HepG2 (cell line): ENCODE data around the gene CEP78.

Experiments used
- KMT2A ChIP-seq: sonication (generic); formaldehyde crosslinking; IDR thresholded peaks from 2 replicates; pipeline ENCODE4 v1.4.0; 2020; ENCODE audit warnings: missing genetic modification reagents
- MATR3 ChIP-seq: sonication (generic); formaldehyde crosslinking; IDR thresholded peaks from 2 replicates; pipeline ENCODE4 v1.4.0; 2020; ENCODE audit warnings: missing genetic modification reagents
- MLLT10 ChIP-seq: sonication (generic); formaldehyde crosslinking; IDR thresholded peaks from 2 replicates; pipeline ENCODE4 v1.4.0; 2020; ENCODE audit warnings: missing genetic modification reagents
- NFE2 ChIP-seq: sonication (generic); formaldehyde crosslinking; IDR thresholded peaks from 2 replicates; pipeline ENCODE4 v1.4.0; 2020; ENCODE audit warnings: missing genetic modification reagents
- NFIC ChIP-seq: IDR thresholded peaks from 2 replicates; pipeline ENCODE4 v1.6.1; 2012; ENCODE audit warnings: mild to moderate bottlenecking, low read length, inconsistent platforms
- ZNF232 ChIP-seq: sonication (generic); formaldehyde crosslinking; IDR thresholded peaks from 2 replicates; pipeline ENCODE4 v1.4.0; 2020; ENCODE audit warnings: missing genetic modification reagents, borderline replicate concordance
- ZNF713 ChIP-seq: sonication (generic); formaldehyde crosslinking; IDR thresholded peaks from 2 replicates; pipeline ENCODE4 v1.4.0; 2020; ENCODE audit warnings: mild to moderate bottlenecking, missing genetic modification reagents
- TF ChIP-seq, protein P1 (sequence below): sonication (generic); formaldehyde crosslinking; IDR thresholded peaks from 2 replicates; pipeline ENCODE4 v1.5.0; 2020; ENCODE audit warnings: mild to moderate bottlenecking, missing genetic modification reagents, moderate library complexity

DNA sequence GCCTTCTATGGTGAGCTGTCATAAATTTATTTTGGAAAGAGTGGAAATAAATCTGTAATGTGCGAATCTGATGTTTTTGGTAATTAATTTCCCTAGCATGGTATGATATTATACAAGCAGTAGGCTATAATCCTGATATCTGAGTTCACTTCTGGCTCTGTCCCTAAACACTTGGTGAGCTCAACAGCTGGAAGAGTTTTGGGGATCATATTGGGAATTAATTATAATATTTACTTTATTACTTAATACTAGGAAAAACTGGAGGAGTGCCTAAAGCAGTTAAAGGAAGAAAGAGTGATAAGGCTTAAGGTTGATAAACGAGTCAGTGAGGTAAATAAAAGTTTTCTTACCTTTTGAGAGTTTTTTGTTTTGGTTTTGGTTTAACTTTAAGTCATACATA, 26.8 kb downstream of the CEP78 start:
- TF ChIP-seq, protein P1, sequence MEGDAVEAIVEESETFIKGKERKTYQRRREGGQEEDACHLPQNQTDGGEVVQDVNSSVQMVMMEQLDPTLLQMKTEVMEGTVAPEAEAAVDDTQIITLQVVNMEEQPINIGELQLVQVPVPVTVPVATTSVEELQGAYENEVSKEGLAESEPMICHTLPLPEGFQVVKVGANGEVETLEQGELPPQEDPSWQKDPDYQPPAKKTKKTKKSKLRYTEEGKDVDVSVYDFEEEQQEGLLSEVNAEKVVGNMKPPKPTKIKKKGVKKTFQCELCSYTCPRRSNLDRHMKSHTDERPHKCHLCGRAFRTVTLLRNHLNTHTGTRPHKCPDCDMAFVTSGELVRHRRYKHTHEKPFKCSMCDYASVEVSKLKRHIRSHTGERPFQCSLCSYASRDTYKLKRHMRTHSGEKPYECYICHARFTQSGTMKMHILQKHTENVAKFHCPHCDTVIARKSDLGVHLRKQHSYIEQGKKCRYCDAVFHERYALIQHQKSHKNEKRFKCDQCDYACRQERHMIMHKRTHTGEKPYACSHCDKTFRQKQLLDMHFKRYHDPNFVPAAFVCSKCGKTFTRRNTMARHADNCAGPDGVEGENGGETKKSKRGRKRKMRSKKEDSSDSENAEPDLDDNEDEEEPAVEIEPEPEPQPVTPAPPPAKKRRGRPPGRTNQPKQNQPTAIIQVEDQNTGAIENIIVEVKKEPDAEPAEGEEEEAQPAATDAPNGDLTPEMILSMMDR (CRISPR knock-in tag) = no peak
- TF ChIP-seq KMT2A (no peak), NFE2 (CRISPR knock-in tag) (no peak), NFIC (no peak), MATR3 (CRISPR knock-in tag) (no peak), MLLT10 (CRISPR knock-in tag) (no peak), ZNF232 (CRISPR knock-in tag) (no peak), ZNF713 (no peak)
